HepG2 (cell line): ENCODE results near the gene WIPF3. TPM values are rescaled to one million over a fixed set of nuclear protein-coding genes. Genes with fewer than 3 reads are reported as not detected.

ENCODE experiments used
- CBX5 ChIP-seq: sonication (generic); formaldehyde crosslinking; IDR thresholded peaks from 2 replicates; pipeline ENCODE4 v1.4.0; 2020; ENCODE audit warnings: missing genetic modification reagents, borderline replicate concordance
- ETS1 ChIP-seq: sonication (generic); formaldehyde crosslinking; IDR thresholded peaks from 2 replicates; pipeline ENCODE4 v1.4.0; 2020; ENCODE audit warnings: missing genetic modification reagents
- JUNB ChIP-seq: sonication (generic); formaldehyde crosslinking; IDR thresholded peaks from 2 replicates; pipeline ENCODE4 v1.8.0; 2022; ENCODE audit warnings: missing genetic modification reagents, mild to moderate bottlenecking, borderline replicate concordance
- MEIS2 ChIP-seq: sonication (generic); formaldehyde crosslinking; IDR thresholded peaks from 2 replicates; pipeline ENCODE4 v1.9.0; 2021; ENCODE audit warnings: mild to moderate bottlenecking, missing genetic modification reagents
- NFKB2 ChIP-seq: sonication (generic); formaldehyde crosslinking; IDR thresholded peaks from 2 replicates; pipeline ENCODE4 v1.4.0; 2020; ENCODE audit warnings: missing genetic modification reagents, borderline replicate concordance
- TFDP1 ChIP-seq: IDR thresholded peaks from 2 replicates; pipeline ENCODE4 v1.6.1; 2016; ENCODE audit warnings: missing compliant biosample characterization, missing genetic modification reagents, borderline replicate concordance
- TIGD3 ChIP-seq: sonication (generic); formaldehyde crosslinking; IDR thresholded peaks from 2 replicates; pipeline ENCODE4 v1.5.1; 2020; ENCODE audit warnings: mild to moderate bottlenecking, missing genetic modification reagents, borderline replicate concordance
- TRIM24 ChIP-seq: sonication (generic); formaldehyde crosslinking; IDR thresholded peaks from 2 replicates; pipeline ENCODE4 v1.8.0; 2022; ENCODE audit warnings: mild to moderate bottlenecking, missing genetic modification reagents
- TSC22D2 ChIP-seq: sonication (generic); formaldehyde crosslinking; IDR thresholded peaks from 2 replicates; pipeline ENCODE4 v1.5.1; 2020; ENCODE audit warnings: missing genetic modification reagents, mild to moderate bottlenecking, borderline replicate concordance
- ZNF484 ChIP-seq: sonication (generic); formaldehyde crosslinking; IDR thresholded peaks from 2 replicates; pipeline ENCODE4 v1.5.1; 2020; ENCODE audit warnings: mild to moderate bottlenecking, low read depth, missing genetic modification reagents, borderline replicate concordance
- ZNF790 ChIP-seq: sonication (generic); formaldehyde crosslinking; IDR thresholded peaks from 2 replicates; pipeline ENCODE4 v1.8.0; 2022; ENCODE audit warnings: missing genetic modification reagents, mild to moderate bottlenecking, borderline replicate concordance
- polyA plus RNA-seq, 8 experiments: library from polyadenylated mRNA; depleted of rRNA in 3 of 8; stranded (reverse) in 7 of 8; unstranded in 1 of 8; fragments of >200 nt; fragmentation: Illumina TruSeq in 4 of 8; extraction: Trizol in 4 of 8; gene quantifications; 2 replicates each; pipeline versions ENCODE4 v1.2.1 to v1.2.3, GENCODE V29; 2011 to 2016; ENCODE audit warnings: low read depth in 4 of 8, missing spikeins in 1 of 8, mixed read lengths in 1 of 8; ENCODE audit not compliant: insufficient read depth in 1 of 8
- total RNA-seq, 5 experiments: library from RNA; depleted of rRNA; stranded (reverse); fragments of >200 nt; fragmentation: Illumina TruSeq; extraction: Trizol; gene quantifications; 2 replicates each; pipeline ENCODE4 v1.2.3, GENCODE V29; 2016; ENCODE audit warnings: low read depth in 1 of 5
- TF ChIP-seq, protein P1 (sequence below): IDR thresholded peaks from 2 replicates; pipeline ENCODE4 v1.6.1; 2012; ENCODE audit warnings: low read depth, low read length, improper control_type of control experiment

WIPF3 gene
- total and polyA plus RNA-seq, 2 of the 13 experiments (the other 11 are each of a cell fraction or from before 2014, with no cell fraction given) = 0.03 TPM; not detected in 1

GRCh38 chr7:29893351-29893965, 87.2 kb downstream of the WIPF3 start (continued):
- TF ChIP-seq ETS1 (CRISPR knock-in tag) (no peak), TIGD3 (CRISPR knock-in tag) (no peak), ZNF484 (CRISPR knock-in tag) (no peak), TSC22D2 (CRISPR knock-in tag) (no peak), MEIS2 (CRISPR knock-in tag) (no peak), TRIM24 (no peak), JUNB (no peak), NFKB2 (CRISPR knock-in tag) (no peak), CBX5 (CRISPR knock-in tag) (no peak), TFDP1 (CRISPR knock-in tag) (no peak), ZNF790 (CRISPR knock-in tag) (no peak)
- TF ChIP-seq, protein P1, sequence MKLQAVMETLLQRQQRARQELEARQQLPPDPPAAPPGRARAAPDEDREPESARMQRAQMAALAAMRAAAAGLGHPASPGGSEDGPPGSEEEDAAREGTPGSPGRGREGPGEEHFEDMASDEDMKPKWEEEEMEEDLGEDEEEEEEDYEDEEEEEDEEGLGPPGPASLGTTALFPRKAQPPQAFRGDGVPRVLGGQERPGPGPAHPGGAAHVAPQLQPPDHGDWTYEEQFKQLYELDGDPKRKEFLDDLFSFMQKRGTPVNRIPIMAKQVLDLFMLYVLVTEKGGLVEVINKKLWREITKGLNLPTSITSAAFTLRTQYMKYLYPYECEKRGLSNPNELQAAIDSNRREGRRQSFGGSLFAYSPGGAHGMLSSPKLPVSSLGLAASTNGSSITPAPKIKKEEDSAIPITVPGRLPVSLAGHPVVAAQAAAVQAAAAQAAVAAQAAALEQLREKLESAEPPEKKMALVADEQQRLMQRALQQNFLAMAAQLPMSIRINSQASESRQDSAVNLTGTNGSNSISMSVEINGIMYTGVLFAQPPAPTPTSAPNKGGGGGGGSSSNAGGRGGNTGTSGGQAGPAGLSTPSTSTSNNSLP = no peak
